CD4-positive, alpha-beta T cell treated with Interleukin-6 at 100 ng/mL for 8 hours (primary cell): ENCODE measurements around the gene DCLK2.
"Not testable (repeated sequence)": the region's sequence is repeated elsewhere in the genome, so short reads cannot be mapped to it uniquely, and the experiment has no call there.

Experiments
- DNase-seq: peaks from one replicate; pipeline ENCODE4 v3.0.0-alpha.2; 2020; ENCODE audit warnings: mixed read lengths, low spot score

The DCLK2 gene

DNA sequence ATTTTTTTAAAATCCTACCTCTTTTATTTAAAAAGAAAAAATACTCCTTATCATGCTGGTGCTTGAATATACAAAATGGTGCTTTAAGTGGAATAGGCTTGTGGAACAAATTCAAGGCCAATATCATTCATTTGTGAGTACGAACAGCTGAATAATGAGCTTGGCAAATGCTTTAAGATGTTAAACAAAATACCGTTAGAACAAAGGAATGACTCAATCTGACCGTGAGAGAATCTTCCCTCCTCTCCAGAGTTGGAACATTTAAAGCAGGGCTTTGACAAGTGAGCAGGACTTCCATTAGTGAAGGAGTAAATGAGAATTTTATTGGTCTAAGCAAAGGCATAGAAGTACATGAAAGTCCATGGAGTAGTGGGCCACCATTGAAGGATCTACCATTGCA lies 74.5 kb downstream of the DCLK2 start:
- no peak for DNase-seq

DNA sequence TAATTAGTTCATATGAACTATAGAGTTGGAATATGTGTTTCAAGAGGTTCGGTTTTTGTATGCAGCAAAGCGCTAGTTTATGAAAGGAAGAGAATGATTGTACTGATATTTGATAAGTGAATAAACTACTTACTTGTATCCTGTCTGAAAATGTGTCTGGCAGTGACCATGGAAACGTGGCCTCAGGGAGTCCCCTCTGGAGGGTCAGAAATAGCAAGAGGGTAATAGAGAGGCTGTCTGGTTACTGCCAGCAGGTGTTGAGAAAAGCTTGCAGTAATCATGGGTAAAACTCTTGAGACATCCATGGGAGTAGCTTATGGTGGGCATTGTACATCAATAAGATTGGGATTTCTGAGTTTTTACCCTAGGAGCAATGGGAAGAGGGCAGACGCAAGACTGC lies 77.1 kb downstream of the DCLK2 start:
- DNase-seq = no peak

DNA sequence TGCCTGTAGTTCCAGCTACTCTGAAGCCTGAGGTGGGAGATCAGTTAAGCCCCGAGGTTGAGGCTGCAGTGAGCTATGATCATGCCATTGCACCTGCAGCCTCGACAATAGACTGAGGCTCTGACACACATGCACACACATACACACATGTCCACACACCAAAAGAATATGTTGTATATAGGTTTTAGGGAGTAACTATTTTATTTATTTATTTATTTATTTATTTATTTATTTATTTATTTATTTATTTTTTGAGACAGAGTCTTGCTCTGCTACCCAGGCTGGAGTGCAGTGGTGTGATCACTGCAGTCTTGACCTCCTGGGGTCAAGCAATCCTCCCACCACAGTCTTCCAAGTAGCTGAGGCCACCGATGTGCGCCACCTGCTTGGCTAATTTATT lies 78.3 kb downstream of the DCLK2 start:
- DNase-seq = no peak

DNA sequence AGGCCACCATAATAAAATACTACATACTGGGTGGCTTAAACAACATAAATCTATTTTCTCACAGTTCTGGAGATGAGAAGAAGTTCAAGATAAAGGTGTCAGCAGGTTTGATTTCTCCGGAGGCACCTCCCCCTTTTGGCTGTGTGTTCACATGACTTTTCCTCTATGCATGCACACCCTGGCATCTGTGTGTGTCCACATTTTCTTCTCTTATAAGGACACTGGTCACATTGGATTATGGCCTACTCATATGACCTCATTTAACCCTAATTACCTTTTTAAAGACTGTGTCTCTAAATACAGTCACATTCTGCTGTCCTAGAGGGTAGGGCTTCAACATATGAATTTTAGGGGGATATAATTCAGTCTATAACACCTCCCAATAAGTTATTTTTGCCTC lies 79.8 kb downstream of the DCLK2 start:
- DNase-seq = no peak

DNA sequence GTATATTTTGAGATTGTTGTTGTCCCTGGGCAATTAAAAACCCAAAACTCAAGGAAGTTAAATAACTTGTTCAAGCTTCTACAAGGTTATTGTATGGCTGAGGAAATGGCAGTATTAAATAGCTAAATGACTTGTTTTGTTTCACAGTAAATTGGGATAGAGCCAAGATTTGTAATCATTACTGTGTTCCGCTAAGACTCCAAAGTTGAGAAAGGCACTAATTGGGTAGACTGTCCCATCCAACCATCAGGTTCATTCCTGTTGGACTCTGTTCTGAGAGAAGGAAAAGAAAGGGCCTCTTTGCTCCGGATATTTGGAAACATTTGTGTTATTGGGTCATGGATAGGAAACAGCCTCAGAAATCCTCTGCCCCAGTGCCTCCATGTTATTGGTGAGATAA lies 82.2 kb downstream of the DCLK2 start:
- DNase-seq = no peak

- DNase-seq = no peak
Observed at GRCh38 chr4:150161109-150161508, 82.9 kb downstream of the DCLK2 start.

GRCh38 chr4:150162020-150162419 lies 83.8 kb downstream of the DCLK2 start:
- DNase-seq = not testable (repeated sequence)

DNA sequence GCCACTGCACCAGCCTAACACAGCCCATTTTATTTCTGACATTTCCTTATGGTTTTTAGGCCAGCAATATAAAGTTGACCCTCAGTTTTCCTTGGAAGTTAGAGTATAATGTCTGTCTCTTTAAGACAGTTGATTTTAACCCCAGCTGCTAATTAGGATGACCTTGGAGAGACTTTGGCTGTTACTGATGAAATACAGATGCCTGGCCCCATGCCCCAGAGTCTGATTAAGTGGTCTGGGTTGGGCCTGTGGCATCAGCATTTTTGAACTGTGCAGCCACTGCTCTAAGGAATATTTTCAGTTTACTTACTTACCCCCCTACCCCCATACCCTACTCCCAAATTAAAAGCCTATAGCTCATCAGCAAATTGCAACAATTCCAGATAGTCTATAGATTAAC lies 85.8 kb downstream of the DCLK2 start:
- DNase-seq = no peak

DNA sequence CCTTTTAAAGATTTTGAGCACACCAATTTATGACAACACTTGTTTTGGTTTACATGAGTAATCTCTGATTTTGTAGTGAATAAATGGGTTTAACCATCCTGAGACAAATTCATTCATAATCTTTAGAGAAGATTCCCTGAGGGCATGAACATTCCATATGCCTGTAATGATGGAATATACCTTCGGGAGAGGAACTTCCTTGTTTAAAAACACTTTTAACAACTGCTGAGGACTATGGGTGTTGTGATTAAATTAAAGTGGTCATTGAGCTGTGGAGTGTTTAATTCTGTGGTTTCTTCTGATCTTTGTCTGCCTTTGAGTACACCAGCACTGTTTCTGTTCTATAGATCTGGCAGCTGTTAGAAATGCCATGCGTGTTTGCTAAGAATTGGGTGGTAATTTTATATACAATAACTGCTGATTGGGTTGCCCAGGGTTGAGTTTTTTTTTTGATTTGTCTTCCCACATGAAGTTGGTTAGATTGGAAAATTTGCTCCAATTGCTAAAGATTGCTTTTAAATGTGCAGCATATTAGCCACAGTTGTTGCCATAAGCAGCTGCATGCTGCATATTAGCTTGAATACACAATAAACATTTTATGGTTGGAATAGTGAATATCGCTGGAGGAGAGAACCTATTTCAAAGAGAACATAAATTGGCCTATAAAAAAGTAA lies 86.8 kb downstream of the DCLK2 start:
- no peak for DNase-seq

DNA sequence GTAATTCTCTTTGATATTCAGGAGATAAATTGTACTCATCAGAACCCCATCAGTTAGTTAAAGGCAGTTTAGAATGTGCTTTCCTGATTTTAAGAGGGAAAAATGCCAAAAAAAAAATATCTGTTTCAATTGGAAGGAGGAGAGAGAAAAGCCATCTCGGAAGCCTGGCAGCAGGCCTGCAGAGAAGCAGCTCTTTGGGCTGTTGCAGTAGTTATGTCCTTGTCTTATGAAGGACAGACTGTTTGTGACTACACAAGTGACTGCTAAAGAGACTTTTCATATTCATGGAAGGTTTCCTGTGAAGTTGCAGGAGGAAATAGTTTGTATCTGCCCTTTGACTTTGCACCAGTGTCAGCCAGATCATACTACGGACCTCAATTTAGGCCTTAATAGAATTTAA lies 88.8 kb downstream of the DCLK2 start:
- DNase-seq = no peak

- DNase-seq = no peak
Observed at GRCh38 chr4:150173432-150173861, 95.2 kb downstream of the DCLK2 start.

- DNase-seq = no peak
Observed at GRCh38 chr4:150173982-150174398, 95.7 kb downstream of the DCLK2 start.

- no peak for DNase-seq
Observed at GRCh38 chr4:150176547-150176946, 98.3 kb downstream of the DCLK2 start.

GRCh38 chr4:150178161-150178560 lies 99.9 kb downstream of the DCLK2 start:
- DNase-seq = no peak

DNA sequence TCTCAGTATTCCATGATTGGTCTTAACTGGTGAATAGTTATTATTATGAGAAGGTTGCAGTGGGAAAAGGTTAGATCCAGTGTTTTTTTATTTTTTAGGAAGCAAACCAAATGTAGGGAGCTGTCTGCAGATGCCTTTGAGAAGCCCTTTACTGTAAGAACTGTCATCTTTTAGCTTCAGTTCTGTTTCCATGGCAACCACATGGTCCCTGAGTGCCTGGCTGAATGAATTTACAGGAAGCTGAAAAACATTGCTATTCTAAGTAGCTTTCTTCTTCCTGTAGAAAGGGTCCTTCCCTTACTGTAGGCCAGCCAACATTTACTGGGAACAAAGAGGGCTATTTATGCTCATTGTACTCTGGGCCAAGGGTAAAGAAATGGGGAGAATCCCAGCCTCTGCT lies 103.3 kb downstream of the DCLK2 start:
- no peak for DNase-seq

DNA sequence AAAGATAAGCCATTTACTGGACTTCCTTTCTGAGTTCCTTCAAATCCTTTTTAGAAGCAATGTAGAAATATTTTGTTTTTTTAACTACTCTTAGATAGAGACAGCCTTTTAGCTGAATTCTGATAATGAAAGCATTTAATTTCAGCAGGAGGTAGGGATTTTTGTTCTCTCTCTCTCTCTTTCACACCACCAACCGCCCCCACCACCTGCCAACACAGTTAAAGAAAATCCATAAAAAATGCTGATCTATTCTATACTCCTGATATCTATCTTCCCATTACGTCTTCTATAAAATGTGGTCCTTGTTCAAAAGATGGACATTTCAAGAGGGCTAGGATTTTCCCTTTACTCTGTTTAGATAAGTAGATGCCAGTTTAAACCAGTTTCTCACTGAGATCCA lies 104.5 kb downstream of the DCLK2 start:
- DNase-seq = no peak

DNA sequence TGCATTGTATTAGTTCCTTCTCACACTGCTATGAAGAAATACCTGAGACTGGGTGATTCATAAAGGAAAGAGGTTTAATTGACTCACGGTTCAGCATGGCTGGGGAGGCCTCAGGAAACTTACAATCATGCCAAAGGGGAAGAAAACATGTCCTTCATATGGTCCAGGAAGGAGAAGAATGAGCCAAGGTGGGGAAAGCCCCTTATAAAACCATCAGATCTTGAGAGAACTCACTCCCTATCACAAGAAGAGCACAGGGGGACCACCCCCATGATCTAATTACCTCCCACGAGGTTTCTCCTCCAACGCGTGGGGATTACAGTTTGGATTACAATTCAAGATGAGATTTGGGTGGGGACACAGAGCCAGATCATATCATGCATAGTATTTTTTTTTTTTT lies 106.8 kb downstream of the DCLK2 start:
- DNase-seq = not testable (repeated sequence)

- no peak for DNase-seq
Observed at GRCh38 chr4:150192986-150193385, 114.7 kb downstream of the DCLK2 start.

- DNase-seq = not testable (repeated sequence)
Observed at GRCh38 chr4:150197256-150197655, 119.0 kb downstream of the DCLK2 start.

- DNase-seq = no peak
Observed at GRCh38 chr4:150199056-150199455, 120.8 kb downstream of the DCLK2 start.

- no peak for DNase-seq
Observed at GRCh38 chr4:150205016-150205415, 126.8 kb downstream of the DCLK2 start.

GRCh38 chr4:150206265-150206664 lies 128.0 kb downstream of the DCLK2 start:
- no peak for DNase-seq

DNA sequence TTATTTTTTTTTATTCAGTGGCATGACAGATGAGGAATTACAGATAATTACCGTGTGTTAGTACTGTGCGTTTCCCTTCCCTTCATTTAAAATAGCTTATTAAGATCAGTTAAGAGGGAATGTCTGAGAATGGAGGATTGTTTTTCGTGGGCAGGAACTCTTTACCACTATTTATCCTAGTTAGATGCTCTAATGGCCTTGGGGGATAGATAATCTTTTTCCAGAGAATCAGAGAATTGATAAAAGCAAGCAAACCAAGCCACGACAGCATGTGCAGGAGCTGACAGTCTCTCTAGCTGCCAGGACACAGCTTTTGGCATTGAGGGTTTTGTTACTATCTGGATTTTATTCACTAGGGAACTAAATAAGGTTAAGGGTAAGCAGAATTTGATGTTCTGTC lies 128.7 kb downstream of the DCLK2 start:
- no peak for DNase-seq

DNA sequence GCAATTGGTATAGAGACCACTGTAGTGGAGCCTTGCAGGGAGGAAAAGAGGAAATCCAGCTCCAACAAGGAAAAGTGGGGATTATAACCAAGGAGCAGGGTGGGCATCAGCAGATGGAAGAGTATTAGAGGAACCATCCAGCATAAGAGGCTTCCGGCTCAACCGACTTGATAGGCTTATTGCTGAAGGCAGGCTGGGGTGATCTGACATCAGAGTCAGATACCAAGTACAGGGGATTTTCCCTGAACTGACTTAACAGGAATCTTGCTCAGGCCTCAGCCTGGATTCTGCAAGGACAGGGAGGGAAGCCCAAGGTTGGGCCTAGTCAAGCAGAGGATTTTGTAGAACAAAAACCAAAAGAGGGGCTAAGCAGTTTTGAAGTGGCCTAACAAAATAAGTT lies 129.6 kb downstream of the DCLK2 start:
- DNase-seq = no peak
